PC-3 (cell line): ENCODE results near the gene GRID2IP.

Experiments used
- CTCF ChIP-seq: fragments of 300-600 bp; sonication (generic); conservative IDR thresholded peaks from 2 replicates; pipeline ENCODE4 v1.5.1; 2017; ENCODE audit warnings: antibody characterized with exemption, low read depth, mild to moderate bottlenecking, low read length
- EZH2 ChIP-seq: fragments of 300-600 bp; sonication (generic); IDR thresholded peaks from one replicate; pipeline ENCODE4 v1.6.1; 2017; ENCODE audit warnings: antibody characterized with exemption, mild to moderate bottlenecking, low read length; ENCODE audit not compliant: unreplicated experiment
- EZH2phosphoT487 ChIP-seq: fragments of 300-600 bp; sonication (generic); IDR thresholded peaks from 2 replicates; pipeline ENCODE4 v1.6.1; 2018; ENCODE audit warnings: mild to moderate bottlenecking, antibody characterized with exemption, low read length, borderline replicate concordance

- no peak for TF ChIP-seq EZH2
- no peak for TF ChIP-seq CTCF
- no peak for TF ChIP-seq EZH2phosphoT487
These were observed 14.7 kb downstream of the GRID2IP start for GRCh38 chr7:6536262-6537260.
